HG03064 (cell line): Measurements from ENCODE around the gene CAST.
A peak's percentile ranks its signal among the peaks of the same experiment; 100 is the strongest.

Source experiments
- ATAC-seq: cut with Tn5 transposase; IDR thresholded peaks from one replicate; pipeline ENCODE4 v1.9.1; 2021; ENCODE audit warnings: low read depth; ENCODE audit not compliant: unreplicated experiment

CAST gene

DNA sequence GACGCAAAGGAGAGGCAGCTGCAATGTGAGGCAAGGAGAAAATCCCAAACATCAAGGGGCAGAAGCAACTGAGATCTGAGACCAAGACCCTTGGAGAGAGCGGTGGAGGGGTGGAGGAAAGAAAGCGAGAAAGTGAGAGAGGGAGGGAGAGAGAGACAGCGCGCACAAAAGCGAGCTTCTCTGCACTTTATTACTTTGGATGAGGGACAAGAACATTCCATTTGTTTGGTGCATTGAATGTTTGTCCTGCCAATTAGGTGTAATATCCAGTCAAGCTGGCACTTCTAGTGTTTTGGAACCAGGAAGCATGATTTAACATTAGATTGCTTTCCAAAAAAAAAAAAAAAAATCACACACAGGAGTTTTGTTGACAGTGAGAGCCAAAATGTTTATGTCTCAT is 1.4 kb downstream of the CAST start:
- no peak for ATAC-seq

DNA sequence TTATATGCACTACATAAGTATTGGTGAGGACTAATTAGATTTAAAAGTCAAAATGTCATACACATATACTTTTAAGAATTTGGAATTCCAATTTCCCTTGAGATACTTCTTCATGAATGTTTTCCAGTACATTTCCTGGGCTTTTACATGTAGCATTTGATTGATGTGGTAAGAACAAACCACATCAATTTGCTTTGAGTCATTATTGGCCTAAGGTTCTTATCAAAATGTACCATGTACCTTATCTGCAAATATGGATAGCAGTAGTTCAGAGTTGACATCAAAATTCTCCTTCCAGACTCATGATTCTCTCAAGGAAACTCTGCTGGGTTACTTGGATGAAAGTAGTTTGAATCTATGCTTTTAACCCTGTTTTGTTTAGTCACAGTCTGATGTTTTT is 2.5 kb downstream of the CAST start:
- no peak for ATAC-seq

DNA sequence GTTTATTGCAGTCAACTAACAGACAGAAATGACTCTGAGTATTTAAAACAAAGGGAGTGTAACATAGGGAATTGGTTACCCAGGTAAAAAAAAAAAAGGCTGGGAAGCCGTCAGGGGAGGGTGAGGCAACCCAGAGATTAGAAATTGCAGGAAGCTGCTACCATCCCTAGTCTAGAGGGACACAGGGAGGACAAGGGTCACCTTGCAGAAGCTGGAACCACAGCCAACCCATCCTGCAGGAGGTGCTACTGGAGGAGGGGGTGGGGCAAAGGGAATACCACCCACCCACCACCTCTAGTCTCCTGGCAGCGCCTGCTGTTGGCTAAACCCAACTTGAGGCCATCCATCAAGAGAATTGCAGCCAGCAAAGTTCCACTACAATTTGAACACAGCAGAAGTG is 6.5 kb downstream of the CAST start:
- no peak for ATAC-seq

DNA sequence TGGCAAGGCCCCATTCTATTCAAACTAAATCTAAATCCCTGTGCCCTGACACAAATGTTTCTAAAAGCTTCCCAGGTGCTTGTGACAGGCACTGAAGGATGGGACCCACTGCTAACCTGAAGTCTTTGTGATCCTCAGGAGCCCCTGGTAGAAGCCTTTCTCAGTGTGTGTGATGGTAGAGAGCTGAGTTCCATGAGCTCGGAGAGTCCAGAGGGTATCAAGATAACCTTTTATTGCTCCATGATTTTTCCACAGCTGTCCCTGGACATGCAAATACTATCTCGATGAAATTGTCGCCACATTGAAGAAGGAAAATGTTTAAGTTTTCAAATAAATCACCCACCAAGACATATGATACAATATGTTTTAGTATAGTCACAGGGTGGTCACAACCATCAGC is 7.7 kb downstream of the CAST start:
- no peak for ATAC-seq

DNA sequence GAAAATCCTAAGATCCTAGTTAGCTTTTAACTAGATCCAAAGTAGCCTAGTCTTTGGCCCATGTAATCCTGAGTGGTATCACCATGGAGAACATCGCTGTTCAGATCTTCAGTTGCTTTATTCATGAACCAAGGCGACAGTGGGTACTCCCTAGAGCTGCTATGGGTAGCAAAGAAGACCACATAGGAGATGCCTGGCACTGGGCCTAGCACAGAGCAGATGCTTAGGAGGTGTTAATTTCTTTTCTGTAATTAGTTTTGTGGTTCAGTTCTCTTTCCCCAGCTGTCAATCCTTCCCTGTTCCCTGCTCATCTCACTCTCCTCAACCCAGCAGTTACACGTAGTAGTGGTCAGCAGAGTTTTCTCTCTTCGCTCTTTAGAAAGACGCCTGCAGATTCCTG is 9.3 kb downstream of the CAST start:
- ATAC-seq = no peak

DNA sequence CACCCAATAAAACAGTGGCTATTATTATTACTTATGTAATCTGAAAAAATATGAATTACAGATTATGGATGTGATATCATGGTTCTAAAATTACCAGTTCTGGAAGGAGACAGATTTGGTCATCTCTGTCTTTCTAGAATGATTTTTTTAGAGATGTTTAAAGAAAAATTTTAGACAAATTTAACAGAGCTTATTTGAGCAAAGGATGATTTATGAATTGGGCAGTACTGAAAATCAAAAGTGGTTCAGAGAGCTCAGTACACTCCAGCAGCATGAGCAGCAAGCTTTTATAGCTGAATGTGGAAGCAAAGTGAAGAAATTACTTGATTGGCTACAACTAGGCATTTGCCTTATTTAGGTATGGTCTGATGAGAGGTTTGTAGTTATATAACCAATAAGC is 11.0 kb downstream of the CAST start:
- no peak for ATAC-seq

DNA sequence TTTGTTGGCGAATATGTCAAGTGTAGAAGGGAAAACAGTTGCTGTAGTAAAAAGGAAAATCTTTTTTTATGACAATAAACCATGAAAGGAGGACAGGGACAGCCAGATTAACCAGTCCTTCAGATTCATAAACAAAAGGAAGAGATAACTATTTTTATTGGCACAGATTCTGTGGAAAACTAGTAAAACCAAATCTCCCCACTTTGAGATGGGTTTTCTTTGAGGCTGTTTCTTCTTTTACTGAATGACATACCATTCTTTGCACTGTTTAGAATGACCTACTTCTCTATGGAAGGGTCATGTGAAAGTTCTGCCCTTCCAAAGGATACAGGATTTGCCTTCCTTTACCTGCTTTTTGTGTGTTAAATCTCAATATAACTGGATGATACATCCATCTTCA is 13.7 kb downstream of the CAST start:
- ATAC-seq = no peak

DNA sequence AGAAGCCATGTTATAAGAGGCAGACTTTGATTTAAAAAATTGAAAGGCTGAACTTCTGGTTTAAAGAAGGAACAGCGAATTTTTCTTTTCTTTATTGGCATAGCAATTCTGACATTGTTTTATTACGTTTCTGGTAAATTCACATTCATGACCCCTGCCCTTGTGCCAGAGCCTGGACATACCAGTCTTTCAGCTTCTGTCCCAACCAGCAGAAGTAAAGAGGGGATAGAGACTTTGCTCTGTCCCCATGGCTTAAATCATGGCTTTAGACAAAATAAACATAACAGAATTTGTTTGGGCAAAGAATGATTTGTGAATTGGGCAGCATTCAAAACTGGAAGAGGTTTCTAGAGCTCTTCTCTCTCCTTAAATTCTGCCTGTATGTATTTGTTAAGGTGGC is 15.3 kb downstream of the CAST start:
- no peak for ATAC-seq

DNA sequence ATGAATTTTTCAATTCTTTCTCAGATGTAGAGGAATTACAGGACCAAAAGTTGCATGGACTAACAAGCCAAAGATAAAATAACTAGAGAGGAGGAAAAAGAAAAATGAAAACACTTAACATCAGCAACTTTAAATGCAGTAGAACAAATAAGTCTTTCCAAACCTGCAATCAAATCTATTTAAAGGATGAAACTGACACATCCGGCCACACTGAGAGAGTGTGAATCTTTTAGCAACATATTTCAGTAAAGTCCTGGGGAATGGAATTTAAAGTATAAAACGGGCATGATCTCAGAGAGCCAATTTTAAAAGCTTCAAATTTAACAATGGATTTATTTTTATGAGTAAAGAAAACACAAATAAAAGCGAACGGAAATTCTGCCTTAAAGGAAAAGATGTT is 17.1 kb downstream of the CAST start:
- no peak for ATAC-seq

DNA sequence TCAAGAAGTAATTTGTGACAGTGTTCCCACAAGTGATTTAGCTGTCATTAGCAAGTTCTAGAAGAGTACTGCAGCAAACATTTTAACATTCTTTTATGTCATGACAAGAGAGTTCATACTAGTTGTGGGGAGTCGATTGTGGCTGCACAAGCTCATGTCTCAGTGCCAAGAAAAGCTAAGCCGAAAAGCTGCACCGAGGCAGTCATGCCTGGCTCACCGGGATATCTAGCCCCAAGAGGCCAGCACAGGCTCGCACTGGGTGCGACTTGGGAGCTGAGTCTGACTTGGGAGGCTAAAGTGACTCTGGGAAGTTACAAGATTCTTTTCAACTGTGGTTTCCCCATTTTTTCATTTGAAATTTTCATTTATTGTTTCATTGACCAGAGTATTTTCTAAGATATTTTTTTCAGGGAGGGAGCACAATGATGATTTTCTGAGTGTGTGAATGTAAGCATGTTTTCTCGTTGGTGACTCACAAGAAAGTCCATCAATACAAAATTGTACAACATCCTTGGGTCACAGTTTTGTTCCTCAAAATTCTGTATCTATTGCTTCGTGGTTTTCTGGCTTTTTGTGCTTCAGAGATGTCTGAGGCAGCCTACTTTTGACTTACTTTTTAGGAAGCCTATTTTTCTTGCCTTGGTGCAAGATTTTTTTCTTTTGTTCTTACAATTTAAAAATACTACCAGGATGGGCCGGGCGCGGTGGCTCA is 18.7 kb downstream of the CAST start:
- ATAC-seq = no peak

DNA sequence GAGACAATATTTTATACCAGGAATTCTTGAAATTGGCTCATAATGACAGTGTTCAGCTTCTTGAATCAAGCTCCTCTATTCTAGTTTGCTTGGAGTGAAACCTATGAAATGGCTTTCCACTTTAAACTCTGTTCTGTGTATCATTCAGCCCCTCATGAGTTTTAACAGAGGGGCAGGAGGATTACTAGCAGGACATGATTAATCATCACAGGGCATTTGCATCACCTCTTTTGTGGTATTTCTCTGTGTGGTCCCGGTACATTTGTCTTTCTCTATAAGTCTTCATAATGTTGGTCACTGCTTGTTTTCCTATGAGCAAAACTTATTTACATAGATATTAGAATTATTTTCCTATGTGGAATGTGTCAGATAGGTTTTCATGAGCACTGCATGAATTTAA is 21.2 kb downstream of the CAST start:
- no peak for ATAC-seq

DNA sequence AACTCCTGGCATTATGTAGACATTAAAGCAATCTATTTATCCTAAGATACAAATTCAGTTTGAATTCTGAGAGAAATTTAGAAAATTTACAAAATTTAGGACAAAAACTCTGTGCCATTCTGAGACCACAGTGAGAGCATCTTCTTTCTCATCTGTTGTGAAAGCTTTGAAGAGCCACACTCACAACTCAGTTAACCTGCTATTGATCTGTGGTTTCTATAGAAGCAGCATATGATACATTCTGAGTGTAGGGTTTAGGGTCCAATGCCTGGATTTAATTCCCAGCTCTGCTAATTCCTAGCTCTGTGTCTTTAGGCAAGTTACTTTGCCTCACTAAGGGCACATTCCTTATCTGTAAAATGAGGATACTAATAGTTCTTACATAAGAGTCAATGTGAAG is 21.6 kb downstream of the CAST start:
- no peak for ATAC-seq

DNA sequence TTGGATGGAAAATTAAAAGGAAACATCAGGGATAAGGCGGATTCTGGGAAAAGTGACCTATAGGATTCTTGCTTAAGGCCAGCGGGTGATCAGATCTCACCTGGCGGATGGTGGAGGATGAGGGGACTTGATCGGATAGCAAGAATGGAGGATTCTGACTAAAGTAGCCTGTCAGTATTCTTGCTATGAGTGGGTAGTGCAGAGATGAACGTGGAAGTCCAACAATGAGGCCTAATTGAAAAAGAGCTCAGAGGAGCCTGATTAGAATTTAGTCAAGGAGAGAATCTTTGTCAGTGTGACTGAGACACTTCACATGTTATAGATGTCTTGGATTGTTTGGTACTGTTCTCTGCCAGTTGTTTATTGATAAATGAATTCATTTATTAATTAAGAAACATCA is 24.9 kb downstream of the CAST start:
- ATAC-seq = no peak

DNA sequence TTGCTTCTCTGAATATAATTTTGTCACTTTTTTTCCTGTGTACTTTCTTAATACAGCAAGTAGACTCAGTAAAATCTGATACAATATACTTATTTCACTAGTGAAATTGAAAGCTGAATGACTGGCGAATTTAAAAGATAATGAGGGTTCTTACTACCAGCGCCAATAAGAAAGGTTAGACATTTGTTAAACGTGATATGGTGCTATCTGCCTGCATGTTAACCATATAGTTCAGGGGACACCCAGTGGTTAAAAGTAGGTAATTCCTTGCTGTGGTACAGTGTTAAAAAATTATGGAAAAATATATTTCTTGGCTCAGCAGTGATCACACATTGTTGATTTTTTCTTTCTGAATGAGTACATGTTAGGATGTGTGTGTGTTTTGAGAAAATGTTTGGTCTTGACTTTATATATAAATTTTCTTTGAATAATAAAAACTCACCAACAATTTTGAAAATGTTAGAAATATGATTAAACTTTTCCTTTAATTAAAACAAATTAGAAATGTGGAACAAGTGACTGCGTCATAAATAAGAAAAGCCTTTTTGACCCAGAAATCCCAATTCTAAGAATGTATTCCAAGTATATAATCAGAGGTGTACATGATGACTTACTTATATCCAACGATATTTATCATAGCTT is 25.8 kb downstream of the CAST start:
- peak; percentile 66 for ATAC-seq

DNA sequence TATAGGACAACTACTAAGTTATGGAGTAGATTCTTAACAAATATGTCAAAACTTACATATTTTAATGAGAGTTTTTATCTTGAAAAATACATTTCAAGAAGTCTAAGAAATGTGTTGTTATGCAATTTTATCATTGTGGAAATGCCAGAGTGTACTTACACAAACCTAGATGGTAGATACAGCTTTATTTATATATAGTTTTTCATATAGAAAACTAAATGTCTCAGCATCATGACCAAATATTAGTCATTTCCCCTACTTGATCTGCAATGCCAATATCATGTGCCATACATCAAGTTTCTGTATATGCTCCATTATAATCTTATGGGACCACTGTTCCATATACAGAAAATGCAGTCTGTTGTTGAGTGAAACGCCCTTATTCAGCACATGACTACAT is 28.7 kb downstream of the CAST start:
- ATAC-seq = no peak

DNA sequence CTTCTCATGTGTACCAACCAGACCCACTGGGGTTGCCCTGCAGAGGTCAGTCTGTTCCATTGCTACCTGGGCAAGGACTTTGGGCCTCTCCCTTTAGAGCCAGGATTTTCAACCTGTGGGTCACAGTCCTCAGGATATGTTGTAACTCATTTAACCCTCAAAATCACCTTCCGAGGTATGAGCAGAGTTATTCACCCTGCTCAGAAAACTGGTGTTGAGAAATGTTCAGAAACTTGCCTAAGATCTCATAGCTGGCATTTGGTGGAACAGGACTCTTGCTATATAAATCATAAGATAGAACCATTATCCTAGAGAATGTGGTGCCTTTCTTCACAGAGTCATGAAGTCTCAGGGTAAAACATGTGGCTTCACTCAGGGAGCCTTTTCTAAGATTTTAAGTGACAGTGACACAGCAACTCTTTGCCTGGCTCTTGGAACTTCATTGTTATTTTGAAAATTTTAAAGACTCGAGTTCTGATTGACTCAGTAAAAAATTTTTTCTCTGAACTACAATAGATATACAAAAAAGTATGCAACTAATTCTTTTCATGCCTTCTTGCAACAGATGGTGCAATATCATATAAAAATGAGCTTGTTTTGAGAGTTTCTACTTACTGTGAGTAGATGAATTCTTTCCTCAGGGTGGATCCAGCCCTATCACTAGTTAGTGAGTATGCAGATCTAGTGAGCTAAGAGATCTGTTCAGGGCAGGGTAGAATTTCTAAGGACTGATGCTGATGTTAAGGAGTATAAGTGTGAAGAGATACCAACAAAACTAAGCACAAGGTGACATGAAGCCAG is 29.5 kb downstream of the CAST start:
- no peak for ATAC-seq

DNA sequence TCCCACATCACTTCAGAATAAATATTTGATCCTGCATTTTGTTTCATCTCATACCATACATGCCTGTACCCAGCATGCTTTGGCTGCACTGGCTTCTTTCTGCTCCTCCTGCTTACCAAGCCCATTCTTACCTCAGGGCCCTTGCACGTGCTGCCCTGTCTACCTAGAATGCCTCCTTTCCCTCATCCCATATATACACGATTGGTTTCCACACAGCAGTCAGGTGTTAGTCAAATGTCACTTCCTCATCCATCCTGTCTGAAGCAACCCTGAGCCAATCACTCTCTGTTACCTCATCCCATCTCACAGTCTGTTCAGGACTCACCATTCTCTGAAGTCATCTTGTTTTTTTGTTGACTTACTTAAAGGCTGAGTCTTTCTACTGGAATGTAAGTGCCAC is 30.3 kb downstream of the CAST start:
- ATAC-seq = no peak

DNA sequence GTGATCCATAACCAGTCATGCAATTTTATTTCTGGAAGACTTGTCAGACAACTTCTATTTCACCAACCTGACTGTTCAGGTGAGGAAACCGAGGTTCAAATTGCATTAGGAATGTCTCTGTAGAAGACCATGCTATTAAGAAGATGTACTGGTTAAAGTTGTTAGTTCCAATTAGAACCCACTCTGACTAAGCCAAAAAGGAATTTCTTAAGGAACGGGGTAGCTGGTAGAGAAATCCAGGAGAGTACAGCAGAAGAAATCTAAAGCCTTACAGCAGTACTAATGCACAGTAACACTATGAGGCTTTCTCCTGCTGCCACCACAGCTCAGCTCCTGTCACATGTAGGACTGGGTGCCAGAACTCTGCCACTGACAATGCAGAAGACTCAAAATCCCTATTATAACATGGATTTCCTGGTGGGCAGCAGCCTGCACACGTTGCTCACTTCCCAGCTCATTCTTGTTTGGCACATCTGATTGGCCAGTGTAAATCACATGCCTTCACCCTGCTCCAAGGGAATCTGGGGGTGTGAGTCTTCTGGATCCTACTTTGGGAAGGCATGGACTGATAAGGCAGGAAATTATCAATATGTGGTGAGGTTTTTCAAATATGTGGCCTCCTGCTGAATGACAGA is 37.1 kb downstream of the CAST start:
- no peak for ATAC-seq

DNA sequence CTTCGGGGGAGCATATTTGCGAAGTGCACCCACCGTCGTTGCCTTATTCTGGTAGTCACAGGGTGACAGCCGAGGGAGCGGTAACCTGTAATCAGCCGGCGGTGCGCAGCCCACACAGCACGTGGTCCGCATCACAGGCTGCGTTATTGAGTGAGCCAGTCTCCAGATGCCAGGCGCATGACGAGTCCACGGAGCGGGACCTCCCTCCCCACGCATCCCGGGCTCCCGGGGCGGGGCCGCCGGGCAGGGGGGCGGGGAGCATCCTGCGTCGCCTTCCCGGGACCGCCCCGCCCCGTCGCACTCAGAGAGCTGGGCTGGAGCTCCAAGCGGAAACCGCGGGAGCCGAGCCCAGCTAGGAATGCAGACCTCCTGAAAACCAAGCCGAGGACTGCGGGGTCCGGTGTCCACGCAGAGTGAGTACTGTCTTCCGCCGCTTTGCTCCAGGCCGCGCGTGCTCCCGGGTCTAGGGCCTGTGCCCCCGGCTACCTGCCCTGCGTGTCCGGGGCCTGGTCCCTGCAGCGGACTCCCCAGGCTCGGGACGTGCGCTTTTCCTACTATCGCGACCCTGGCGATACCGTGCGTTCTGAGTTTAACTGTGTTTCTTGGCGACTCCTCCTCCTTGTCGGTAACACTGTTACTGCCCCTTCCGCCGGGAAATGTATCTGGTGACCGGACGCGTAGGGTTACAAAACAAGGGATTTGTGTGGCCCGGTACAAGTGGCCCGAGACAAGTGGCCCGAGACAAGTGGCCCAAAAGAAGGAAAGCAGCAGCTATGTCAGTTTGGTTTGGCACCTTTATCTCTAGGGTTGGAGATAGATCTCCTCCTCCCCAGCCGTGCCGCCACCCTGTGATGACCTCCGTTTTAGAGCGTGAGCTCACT is 40.6 kb downstream of the CAST start:
- ATAC-seq = peak; percentile 57

DNA sequence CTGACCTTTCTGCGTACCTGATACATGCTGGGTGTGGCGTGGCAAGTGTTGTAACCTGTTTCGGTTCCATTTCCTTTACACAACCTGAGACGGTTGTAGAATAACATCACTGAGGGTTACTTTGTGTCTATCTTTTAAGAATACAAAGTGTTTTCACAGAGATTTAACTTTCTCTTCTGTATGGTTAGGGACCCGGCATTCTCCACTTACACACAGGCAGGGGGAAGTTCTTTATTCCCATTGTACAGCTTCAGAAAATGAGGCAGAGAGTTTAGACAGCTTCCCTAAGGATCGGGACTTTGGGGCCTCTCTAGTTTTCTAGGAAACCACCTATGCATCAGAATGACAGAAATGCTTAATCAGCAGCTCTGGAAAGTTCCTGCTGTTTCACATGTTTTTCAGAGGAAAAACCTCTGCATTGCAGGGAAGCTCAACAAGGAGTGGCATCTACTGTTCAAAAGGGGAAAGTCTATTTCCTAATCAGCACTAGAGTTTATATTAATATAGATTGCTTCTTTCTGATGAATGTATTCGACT is 41.3 kb downstream of the CAST start:
- peak; percentile 68 for ATAC-seq
